H9 (cell line): ENCODE measurements around the gene DEDD2. TPM values are rescaled to one million over a fixed set of nuclear protein-coding genes. Genes with fewer than 3 reads are reported as not detected.

Experiments
- DNase-seq: peaks from one replicate; pipeline ENCODE4 v3.0.0-alpha.2; 2017
- H2AFZ ChIP-seq: one replicate; pipeline ENCODE4 v1.6.1; 2013; ENCODE audit warnings: mild to moderate bottlenecking, low read length, control low read depth, moderate library complexity
- H2AK5ac ChIP-seq: 2 replicates; pipeline ENCODE4 v1.6.1; 2013; ENCODE audit warnings: low read length, control low read depth, mixed read lengths; ENCODE audit not compliant: insufficient read length
- H2BK120ac ChIP-seq: one replicate; pipeline ENCODE4 v1.6.1; 2013; ENCODE audit warnings: low read depth, mild to moderate bottlenecking, low read length, control low read depth, inconsistent platforms; ENCODE audit not compliant: poor library complexity, severe bottlenecking
- H2BK12ac ChIP-seq: 2 replicates; pipeline ENCODE4 v1.6.1; 2013; ENCODE audit warnings: low read length, control low read depth, mixed read lengths, low read depth; ENCODE audit not compliant: insufficient read length
- H2BK15ac ChIP-seq: 2 replicates; pipeline ENCODE4 v1.6.1; 2013; ENCODE audit warnings: low read depth, low read length, control low read depth
- H2BK20ac ChIP-seq: one replicate; pipeline ENCODE4 v1.6.1; 2013; ENCODE audit warnings: low read depth, mild to moderate bottlenecking, low read length, control low read depth, inconsistent platforms; ENCODE audit not compliant: poor library complexity, severe bottlenecking
- H2BK5ac ChIP-seq: 2 replicates; pipeline ENCODE4 v1.6.1; 2013; ENCODE audit warnings: low read length, control low read depth, mixed read lengths; ENCODE audit not compliant: insufficient read length
- H3K14ac ChIP-seq: 2 replicates; pipeline ENCODE4 v1.6.1; 2013; ENCODE audit warnings: low read length, control low read depth; ENCODE audit not compliant: insufficient read depth
- H3K18ac ChIP-seq: 2 replicates; pipeline ENCODE4 v1.6.1; 2013; ENCODE audit warnings: low read depth, mild to moderate bottlenecking, mixed read lengths, low read length, control low read depth; ENCODE audit not compliant: insufficient read length
- H3K23ac ChIP-seq: 2 replicates; pipeline ENCODE4 v1.6.1; 2013; ENCODE audit warnings: low read length, control low read depth, mixed read lengths, low read depth; ENCODE audit not compliant: insufficient read length
- H3K23me2 ChIP-seq: 2 replicates; pipeline ENCODE4 v1.6.1; 2013; ENCODE audit warnings: low read depth, mild to moderate bottlenecking, mixed read lengths, low read length, control low read depth; ENCODE audit not compliant: insufficient read length, poor library complexity, severe bottlenecking
- H3K27ac ChIP-seq: 2 replicates; pipeline ENCODE4 v1.5.1; 2013; ENCODE audit warnings: low read length, control low read depth, mixed read lengths, low read depth; ENCODE audit not compliant: insufficient read length
- H3K27me3 ChIP-seq: 2 replicates; pipeline ENCODE4 v1.6.1; 2013; ENCODE audit warnings: low read length, control low read depth, inconsistent platforms; ENCODE audit not compliant: insufficient read depth
- H3K4ac ChIP-seq: 2 replicates; pipeline ENCODE4 v1.6.1; 2013; ENCODE audit warnings: low read depth, mild to moderate bottlenecking, control low read depth, inconsistent platforms, low read length, moderate library complexity
- H3K4me1 ChIP-seq: 2 replicates; pipeline ENCODE4 v1.6.1; 2013; ENCODE audit warnings: low read length, control low read depth, inconsistent platforms; ENCODE audit not compliant: insufficient read depth
- H3K4me2 ChIP-seq: 2 replicates; pipeline ENCODE4 v1.6.1; 2013; ENCODE audit warnings: low read length, control low read depth, mixed read lengths; ENCODE audit not compliant: insufficient read length, insufficient read depth
- H3K56ac ChIP-seq: 2 replicates; pipeline ENCODE4 v1.6.1; 2013; ENCODE audit warnings: low read depth, mild to moderate bottlenecking, mixed read lengths, low read length, control low read depth; ENCODE audit not compliant: insufficient read length
- H3K79me1 ChIP-seq: 2 replicates; pipeline ENCODE4 v1.6.1; 2013; ENCODE audit warnings: low read depth, mild to moderate bottlenecking, moderate library complexity, low read length, control low read depth, inconsistent platforms; ENCODE audit not compliant: insufficient read depth, poor library complexity, severe bottlenecking
- H3K79me2 ChIP-seq: 2 replicates; pipeline ENCODE4 v1.6.1; 2013; ENCODE audit warnings: low read length, control low read depth, inconsistent platforms; ENCODE audit not compliant: insufficient read depth
- H3K9ac ChIP-seq: 2 replicates; pipeline ENCODE4 v1.6.1; 2013; ENCODE audit warnings: low read length, control low read depth, mixed read lengths; ENCODE audit not compliant: insufficient read length; ENCODE audit errors: extremely low read depth
- H3K9me3 ChIP-seq: one replicate; pipeline ENCODE4 v1.6.1; 2013; ENCODE audit warnings: low read depth, low read length, inconsistent platforms; ENCODE audit not compliant: control insufficient read depth
- H3T11ph ChIP-seq: one replicate; pipeline ENCODE4 v1.6.1; 2013; ENCODE audit warnings: mild to moderate bottlenecking, low read length, control low read depth, inconsistent platforms
- H4K20me1 ChIP-seq: one replicate; pipeline ENCODE4 v1.6.1; 2013; ENCODE audit not compliant: control insufficient read depth, insufficient read length, insufficient read depth
- H4K5ac ChIP-seq: 2 replicates; pipeline ENCODE4 v1.6.1; 2013; ENCODE audit warnings: low read depth, mild to moderate bottlenecking, mixed read lengths, low read length, control low read depth; ENCODE audit not compliant: insufficient read length
- H4K8ac ChIP-seq: replicated peaks from 2 replicates; pipeline ENCODE4 v1.6.1; 2013; ENCODE audit warnings: low read length, control low read depth, mixed read lengths, low read depth; ENCODE audit not compliant: insufficient read length
- H4K91ac ChIP-seq: 2 replicates; pipeline ENCODE4 v1.6.1; 2013; ENCODE audit warnings: low read depth, mild to moderate bottlenecking, moderate library complexity, mixed read lengths, low read length, control low read depth; ENCODE audit not compliant: insufficient read length
- H3K27ac Mint-ChIP-seq, 3 experiments: 2 replicates in 2 of 3; 3 replicates in 1 of 3; pipeline ENCODE4 v1.8.0; 2020 to 2021; ENCODE audit warnings: mixed read lengths in 3 of 3, mild to moderate bottlenecking in 1 of 3, moderate library complexity in 1 of 3
- H3K27me3 Mint-ChIP-seq: 2 replicates; pipeline ENCODE4 v1.8.0; 2021; ENCODE audit warnings: low read depth, mild to moderate bottlenecking, moderate library complexity, mixed read lengths
- H3K36me3 Mint-ChIP-seq, 3 experiments: 2 replicates in 2 of 3; 3 replicates in 1 of 3; pipeline ENCODE4 v1.8.0; 2020 to 2021; ENCODE audit warnings: low read depth in 3 of 3, mixed read lengths in 3 of 3; ENCODE audit not compliant: insufficient read depth in 1 of 3
- H3K4me1 Mint-ChIP-seq, 2 experiments: 2 replicates each; pipeline ENCODE4 v1.8.0; 2020; ENCODE audit warnings: mixed read lengths in 2 of 2
- H3K4me3 Mint-ChIP-seq, 2 experiments: 2 replicates in 1 of 2; 3 replicates in 1 of 2; pipeline ENCODE4 v1.8.0; 2020 to 2021; ENCODE audit warnings: mild to moderate bottlenecking in 2 of 2, mixed read lengths in 2 of 2, moderate library complexity in 1 of 2
- H3K9me3 Mint-ChIP-seq, 2 experiments: 2 replicates in 1 of 2; 3 replicates in 1 of 2; pipeline ENCODE4 v1.8.0; 2020; ENCODE audit warnings: mild to moderate bottlenecking in 2 of 2, mixed read lengths in 2 of 2, moderate library complexity in 1 of 2
- WGBS: extraction: QIAGEN DNeasy Blood & Tissue Kit; methylation state at CpG from one replicate; pipeline ENCODE4 v1.1.7; 2013; ENCODE audit warnings: missing lambda C conversion rate, low lambda C conversion rate, mixed read lengths; ENCODE audit not compliant: insufficient read length; ENCODE audit errors: extremely low coverage; 5-methylcytosine and 5-hydroxymethylcytosine counted together
- total RNA-seq: library from RNA; stranded (reverse); gene quantifications from 2 replicates; pipeline ENCODE4 v1.2.1, GENCODE V29; 2021
- TF ChIP-seq, protein P1 (sequence below): fragments of 200-600 bp; sonication (generic); conservative IDR thresholded peaks from 3 replicates; pipeline ENCODE4 v1.8.0; 2021; ENCODE audit warnings: antibody characterized with exemption, mild to moderate bottlenecking

Gene DEDD2
- total RNA-seq, 1 experiment from 2014 or later, result 32.3 TPM

DNA sequence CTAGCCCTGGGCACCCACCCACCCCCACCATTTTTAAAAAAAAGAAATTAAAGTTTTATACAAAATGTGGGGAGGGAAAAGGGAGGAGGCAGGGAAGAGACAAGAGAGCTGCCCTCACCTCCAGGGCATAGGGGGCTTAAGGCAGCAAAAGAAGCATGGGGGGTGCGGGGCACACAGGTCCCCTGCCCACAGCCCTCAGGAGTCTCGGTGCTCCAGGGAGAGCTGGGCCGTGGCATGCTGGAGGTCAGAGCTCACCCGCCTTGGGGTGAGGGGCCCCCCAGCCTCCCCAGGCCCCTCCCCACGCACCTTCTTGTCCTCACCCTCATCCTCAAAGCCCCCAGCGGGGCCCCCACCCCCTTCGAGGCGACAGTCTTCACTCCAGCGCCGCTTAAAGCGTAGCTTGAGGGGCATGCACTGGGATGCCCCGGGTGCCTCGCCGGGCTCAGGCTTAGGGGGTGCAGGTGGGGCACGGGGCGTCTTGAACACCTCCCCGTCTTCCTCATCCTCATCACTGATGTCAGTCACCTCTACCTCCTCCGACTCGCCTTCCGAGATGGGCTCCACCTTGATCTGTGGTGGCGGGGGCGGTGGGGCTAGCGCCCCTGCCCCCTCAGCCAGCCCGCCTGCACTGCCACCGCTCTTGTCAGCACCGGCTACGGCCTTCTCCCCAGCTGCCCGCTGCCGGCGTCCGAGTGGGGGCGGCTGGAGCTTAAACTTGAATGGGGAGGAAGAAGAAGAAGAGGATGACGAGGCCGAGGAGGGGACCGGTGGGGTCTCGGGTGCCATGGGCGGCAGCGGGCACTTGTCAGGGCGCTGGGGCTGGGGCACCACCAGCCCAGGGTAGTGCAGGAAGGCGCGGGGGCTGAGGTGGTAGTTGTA is 31.0 kb upstream of the DEDD2 start:
- no peak overlapping the region for H4K8ac ChIP-seq
- no peaks in the 10 kb centered on the region for H3K27me3 ChIP-seq
- H3K4me1 ChIP-seq, result peaks cover 6% of the 10 kb centered on the region; the same call in 1 of the 2 replicates
- no peaks in the 10 kb centered on the region for H3K9me3 ChIP-seq
- Mint-ChIP-seq H3K9me3 (no peaks in the 10 kb centered on the region), H3K27me3 (no peaks in the 10 kb centered on the region; the same call in 1 of the 2 replicates), H3K27ac (no peak overlapping the region; a peak in 1 of 7 replicates), H3K36me3 (peaks cover 5 to 28% (median 18%) of the 10 kb centered on the region in 3 experiments; a peak in 6 of 7 replicates), H3K4me3 (no peak overlapping the region), H3K4me1 (peaks cover 33 to 52% of the 10 kb centered on the region in 2 experiments)
- WGBS, result no CpG with 5 or more reads among the region's 41 CpGs
- H2BK5ac ChIP-seq, result no peak overlapping the region
- no peak overlapping the region for H4K91ac ChIP-seq
- H3K18ac ChIP-seq, result no peak overlapping the region
- no peak for DNase-seq
- H3K4ac ChIP-seq, result no peak overlapping the region
- TF ChIP-seq, protein P1, sequence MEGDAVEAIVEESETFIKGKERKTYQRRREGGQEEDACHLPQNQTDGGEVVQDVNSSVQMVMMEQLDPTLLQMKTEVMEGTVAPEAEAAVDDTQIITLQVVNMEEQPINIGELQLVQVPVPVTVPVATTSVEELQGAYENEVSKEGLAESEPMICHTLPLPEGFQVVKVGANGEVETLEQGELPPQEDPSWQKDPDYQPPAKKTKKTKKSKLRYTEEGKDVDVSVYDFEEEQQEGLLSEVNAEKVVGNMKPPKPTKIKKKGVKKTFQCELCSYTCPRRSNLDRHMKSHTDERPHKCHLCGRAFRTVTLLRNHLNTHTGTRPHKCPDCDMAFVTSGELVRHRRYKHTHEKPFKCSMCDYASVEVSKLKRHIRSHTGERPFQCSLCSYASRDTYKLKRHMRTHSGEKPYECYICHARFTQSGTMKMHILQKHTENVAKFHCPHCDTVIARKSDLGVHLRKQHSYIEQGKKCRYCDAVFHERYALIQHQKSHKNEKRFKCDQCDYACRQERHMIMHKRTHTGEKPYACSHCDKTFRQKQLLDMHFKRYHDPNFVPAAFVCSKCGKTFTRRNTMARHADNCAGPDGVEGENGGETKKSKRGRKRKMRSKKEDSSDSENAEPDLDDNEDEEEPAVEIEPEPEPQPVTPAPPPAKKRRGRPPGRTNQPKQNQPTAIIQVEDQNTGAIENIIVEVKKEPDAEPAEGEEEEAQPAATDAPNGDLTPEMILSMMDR, result no peak
- no peak overlapping the region for H3T11ph ChIP-seq
- H3K23ac ChIP-seq, result no peak overlapping the region
- no peak overlapping the region for H2AK5ac ChIP-seq
- H4K5ac ChIP-seq, result no peak overlapping the region
- H3K14ac ChIP-seq, result no peak overlapping the region
- H2AFZ ChIP-seq, result no peak overlapping the region
- no peaks in the 10 kb centered on the region for H3K79me1 ChIP-seq
- no peak overlapping the region for H2BK15ac ChIP-seq
- no peak overlapping the region for H3K9ac ChIP-seq
- no peak overlapping the region for H3K4me2 ChIP-seq
- H2BK20ac ChIP-seq, result no peak overlapping the region
- peaks cover 5% of the 10 kb centered on the region; the same call in 1 of the 2 replicates for H3K79me2 ChIP-seq
- no peak overlapping the region for H2BK12ac ChIP-seq
- no peaks in the 10 kb centered on the region for H4K20me1 ChIP-seq
- no peak overlapping the region for H3K56ac ChIP-seq
- no peak overlapping the region for H3K27ac ChIP-seq
- peaks cover 10% of the 10 kb centered on the region for H3K23me2 ChIP-seq
- no peak overlapping the region for H2BK120ac ChIP-seq
